AG20443 (cell line): Measurements from ENCODE around the gene ADD1.
A peak's percentile ranks its signal among the peaks of the same experiment; 100 is the strongest.
"Not testable (repeated sequence)": the region's sequence is repeated elsewhere in the genome, so short reads cannot be mapped to it uniquely, and the experiment has no call there.

Experiments
- DNase-seq: peaks from one replicate; pipeline ENCODE4 v3.0.0; 2012; ENCODE audit warnings: low spot score, mixed read lengths

ADD1 gene

DNA sequence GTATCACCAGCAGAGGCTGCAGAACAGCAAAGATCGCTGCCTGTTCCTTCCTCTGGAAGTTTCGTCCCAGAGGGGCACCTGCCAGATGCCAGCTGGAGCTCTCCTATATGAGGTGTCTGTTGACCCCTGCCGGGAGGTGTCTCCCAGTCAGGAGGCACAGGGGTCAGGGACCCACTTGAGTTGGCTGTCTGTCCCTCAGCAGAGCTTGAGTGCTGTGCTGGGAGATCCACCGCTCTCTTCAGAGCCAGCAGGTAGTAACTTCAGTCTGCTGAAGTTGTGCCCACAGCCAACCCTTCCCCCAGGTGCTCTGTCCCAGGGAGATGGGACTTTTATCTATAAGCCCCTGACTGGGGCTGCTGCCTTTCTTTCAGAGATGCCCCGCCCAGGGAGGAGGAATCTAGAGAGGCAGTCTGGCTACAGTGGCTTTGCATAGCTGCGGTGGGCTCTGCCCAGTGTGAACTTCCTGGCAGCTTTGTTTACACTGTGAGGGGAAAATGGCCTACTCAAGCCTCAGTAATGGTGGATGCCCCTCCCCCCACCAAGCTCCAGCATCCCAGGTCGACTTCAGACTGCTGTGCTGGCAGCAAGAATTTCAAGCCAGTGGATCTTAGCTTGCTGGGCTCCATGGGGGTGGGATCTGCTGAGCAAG is 78.9 kb downstream of the ADD1 start:
- DNase-seq, result not testable (repeated sequence)

GRCh38 chr4:2923141-2923551 is 79.5 kb downstream of the ADD1 start:
- DNase-seq, result no peak

GRCh38 chr4:2923668-2924173 is 80.1 kb downstream of the ADD1 start:
- no peak for DNase-seq

GRCh38 chr4:2924286-2924685 is 80.6 kb downstream of the ADD1 start:
- no peak for DNase-seq

DNA sequence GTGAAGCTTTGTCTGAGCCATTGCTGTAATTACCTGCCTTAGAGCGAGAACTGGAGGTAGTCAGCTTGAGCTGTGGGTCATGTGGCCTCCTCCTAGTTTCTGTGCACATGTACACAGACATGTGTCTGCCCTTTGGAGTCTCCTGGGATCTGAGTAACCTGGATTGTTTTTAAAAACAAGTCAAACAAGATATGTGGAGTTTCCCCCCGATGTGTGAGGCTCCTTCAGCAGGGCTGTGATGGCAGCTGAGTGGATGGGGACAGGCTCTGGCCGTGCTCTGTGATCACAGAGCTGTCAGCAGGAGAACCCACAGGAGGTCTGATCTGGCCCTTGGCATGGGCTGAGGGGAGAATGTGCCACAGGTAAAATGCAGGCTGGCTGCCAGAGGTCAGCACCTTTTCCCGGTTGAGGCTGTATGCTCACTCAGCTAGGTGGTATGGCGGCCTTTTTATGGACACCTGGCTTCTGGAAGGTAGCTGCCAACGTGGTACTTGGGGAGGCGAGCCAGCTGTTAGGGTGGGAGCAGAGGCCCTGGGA is 81.2 kb downstream of the ADD1 start:
- DNase-seq, result no peak

DNA sequence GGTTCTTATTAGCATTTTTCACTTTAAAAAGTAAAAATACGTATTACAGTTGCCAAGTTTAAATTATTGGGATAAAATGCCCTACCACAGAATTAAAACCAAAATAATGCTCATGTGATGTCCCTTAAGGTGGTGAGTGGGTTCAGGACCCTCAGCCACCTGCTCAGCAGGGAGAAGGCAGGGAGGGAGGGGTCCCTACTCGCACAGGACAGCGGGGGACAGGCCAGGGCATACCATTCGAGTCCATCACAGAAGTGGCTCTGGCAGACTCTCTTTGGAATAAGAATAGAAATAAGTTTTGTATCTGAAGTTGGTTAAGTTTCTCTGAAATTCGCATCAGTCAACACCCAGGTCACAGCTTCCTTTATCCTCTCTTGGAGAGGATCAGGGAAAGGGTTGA is 81.9 kb downstream of the ADD1 start:
- DNase-seq, result no peak

DNA sequence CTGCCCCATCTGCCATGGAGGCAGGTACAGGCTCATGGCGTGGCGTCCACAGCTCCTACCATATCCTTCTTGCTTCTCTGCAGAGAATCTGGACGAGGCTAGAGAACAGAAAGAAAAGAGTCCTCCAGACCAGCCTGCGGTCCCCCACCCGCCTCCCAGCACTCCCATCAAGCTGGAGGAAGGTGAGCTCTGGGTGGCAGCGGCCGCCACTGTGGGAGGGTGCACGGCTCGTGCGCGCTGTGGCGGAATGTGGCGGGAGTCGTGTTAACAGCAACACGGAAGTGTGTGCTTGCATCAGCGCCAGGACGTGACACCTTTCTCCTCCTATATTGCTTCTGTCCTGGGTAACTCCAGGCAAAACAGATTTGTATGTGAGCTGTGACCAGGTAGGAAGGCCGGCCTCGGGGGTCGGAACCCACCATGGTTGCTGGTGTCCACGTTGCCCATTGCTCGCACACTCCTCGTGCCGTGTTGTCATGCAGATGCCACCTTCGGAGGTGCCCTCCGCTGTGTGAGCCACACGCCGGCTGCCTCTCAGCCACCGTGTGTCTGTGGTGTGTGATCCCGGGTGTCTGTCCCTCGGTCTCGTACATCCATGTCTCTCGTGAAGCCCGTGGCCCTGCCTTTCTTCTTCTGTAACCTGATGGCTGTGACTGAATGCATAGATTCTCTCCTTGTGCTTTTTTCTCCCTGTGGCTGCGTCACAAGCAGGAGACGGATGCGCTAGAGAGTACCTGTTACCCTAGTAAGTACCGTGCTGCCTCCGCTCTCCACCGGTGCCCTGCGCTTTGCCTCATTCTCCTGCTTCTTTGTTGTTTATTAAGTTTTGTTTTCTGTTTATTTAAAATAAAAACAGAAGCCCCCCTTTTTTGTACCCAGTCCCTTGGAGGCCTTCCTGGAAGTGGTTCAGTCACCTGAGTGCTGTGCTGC is 82.6 kb downstream of the ADD1 start:
- DNase-seq, result no peak

DNA sequence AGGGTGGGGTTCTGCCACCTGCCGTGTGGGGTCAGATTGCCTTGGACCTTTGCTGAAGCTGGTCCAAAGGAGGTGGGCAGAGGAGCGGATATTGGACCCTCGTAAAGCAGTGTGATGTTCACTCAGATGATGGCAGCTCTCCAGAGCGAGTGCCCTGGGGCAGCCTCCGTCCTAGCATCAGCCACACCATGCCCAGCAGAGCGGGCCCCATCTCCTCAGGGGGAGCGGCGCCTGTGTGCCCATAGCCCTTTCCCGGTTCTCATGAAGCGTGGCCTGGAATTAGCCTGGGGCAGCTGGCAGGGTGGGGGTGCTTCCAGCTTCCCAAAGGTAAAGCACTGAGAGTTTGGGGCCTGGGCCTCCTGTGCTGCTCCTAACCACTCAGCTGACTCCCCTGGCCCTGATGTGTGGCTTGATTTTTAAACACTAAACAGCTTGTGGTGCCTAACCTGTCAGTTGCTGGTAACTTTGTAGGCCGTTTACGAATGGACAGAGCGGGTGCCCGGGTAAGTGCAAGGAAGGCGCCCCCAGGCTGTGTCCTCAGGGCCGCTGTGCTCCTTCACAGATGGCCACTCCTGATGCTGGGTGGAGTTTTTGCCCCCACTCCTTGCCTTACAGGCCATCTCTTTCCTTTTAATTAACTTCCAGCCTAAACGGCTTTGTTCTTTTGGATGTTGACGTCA is 83.5 kb downstream of the ADD1 start:
- DNase-seq, result no peak

- no peak for DNase-seq
Measured at GRCh38 chr4:2927696-2928075, 84.0 kb downstream of the ADD1 start.

DNA sequence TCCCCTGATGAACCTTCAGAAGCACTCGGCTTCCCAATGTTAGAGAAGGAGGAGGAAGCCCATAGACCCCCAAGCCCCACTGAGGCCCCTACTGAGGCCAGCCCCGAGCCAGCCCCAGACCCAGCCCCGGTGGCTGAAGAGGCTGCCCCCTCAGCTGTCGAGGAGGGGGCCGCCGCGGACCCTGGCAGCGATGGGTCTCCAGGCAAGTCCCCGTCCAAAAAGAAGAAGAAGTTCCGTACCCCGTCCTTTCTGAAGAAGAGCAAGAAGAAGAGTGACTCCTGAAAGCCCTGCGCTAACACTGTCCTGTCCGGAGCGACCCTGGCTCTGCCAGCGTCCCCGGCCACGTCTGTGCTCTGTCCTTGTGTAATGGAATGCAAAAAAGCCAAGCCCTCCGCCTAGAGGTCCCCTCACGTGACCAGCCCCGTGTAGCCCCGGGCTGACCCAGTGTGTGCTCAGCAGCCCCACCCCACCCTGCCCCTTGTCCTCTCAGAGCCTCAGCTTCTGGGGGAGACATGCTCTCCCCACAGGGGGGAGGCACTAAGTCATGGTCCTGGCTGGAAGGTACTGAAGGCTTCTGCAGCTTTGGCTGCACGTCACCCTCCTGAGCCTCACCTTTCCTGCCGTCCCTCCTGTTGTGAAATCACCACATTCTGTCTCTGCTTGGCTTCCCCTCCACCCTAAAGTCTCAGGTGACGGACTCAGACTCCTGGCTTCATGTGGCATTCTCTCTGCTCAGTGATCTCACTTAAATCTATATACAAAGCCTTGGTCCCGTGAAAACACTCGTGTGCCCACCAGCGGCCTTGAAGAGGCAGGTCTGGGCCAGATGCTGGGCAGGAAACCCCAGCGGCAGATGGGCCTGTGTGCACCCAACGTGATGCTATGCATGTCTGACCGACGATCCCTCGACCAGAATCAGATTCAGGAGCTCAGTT is 84.9 kb downstream of the ADD1 start:
- no peak for DNase-seq

- no peak for DNase-seq
Measured at GRCh38 chr4:2929469-2929868, 85.8 kb downstream of the ADD1 start.

DNA sequence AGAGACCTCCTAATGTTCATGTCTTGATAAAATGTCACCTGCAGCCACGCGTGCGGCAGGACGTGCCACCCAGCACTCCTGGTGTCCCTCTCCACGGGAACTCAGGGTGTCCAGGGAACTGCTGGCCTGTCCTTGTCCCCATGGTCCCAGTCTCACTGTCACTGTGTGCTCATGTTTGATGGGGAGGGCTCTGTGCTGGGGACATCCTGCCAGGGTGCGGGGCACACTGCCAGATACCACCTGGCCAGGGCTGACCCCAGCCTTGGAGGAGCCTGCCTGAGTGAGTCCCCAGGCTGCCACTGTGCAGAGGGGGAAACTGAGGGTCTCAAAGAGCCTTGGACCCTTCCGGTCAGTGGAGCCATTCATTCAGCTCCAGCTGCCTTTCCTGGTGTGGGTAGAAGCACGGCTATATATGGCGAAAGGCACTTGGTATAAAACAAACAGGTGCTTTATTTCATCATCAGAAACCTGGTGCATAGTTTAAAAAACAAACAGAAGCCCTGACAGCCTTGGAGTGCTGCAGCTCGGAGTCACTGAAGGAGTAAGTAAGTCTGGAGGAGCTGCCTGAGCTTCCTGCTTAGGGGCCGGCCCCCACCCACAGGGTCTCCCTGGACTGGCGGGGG is 86.6 kb downstream of the ADD1 start:
- DNase-seq, result no peak

GRCh38 chr4:2930758-2931511 is 87.3 kb downstream of the ADD1 start:
- no peak for DNase-seq

DNA sequence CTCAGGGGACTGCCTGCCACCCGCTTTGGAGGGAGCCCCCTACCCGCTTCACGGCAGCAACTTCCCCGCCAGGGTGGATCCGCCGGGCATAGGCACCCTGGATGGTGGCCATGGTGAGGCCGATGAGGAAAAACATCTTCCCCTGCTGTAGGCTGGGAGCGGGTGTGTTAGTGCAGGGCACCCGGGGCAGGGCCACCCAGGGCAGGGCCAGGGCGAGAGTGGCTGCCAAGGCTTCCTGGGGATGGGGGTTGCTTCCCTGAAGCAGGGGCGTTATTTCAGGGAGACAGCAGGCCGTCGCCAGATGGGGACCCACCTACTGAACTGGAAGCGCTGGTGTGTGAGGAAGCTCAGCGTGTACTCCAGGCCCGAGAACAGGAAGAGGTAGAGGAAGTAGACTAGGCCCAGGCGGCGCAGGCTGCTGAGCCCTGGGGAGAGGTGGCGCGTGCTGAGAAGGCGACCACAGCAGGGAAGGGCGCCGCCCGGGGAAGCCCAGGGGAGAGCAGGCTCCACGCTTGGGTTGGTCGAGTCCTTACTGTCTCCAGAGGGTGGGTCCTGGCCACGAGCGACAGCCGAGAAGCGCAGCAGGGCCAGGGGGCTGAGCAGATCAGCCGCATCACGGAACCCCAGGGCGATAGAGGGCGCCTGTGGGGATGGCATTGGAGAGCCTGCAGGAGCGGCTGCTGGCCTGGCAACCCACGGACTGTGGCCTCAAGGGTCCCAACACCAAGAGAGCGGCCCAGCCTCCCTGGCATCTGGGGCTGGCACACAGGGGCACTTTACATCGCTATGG is 88.1 kb downstream of the ADD1 start:
- DNase-seq, result no peak

GRCh38 chr4:2932321-2932950 is 88.8 kb downstream of the ADD1 start:
- DNase-seq, result no peak

GRCh38 chr4:2932951-2933565 is 89.4 kb downstream of the ADD1 start:
- no peak for DNase-seq

GRCh38 chr4:2933566-2934076 is 90.0 kb downstream of the ADD1 start:
- peak; percentile 42 for DNase-seq
